ENCODE measurements around the gene GPR173.

The GPR173 gene

GRCh38 chrX:53071604-53072417 is 23.2 kb downstream of the GPR173 start:
- peak; percentile 73 for DNase-seq

DNA sequence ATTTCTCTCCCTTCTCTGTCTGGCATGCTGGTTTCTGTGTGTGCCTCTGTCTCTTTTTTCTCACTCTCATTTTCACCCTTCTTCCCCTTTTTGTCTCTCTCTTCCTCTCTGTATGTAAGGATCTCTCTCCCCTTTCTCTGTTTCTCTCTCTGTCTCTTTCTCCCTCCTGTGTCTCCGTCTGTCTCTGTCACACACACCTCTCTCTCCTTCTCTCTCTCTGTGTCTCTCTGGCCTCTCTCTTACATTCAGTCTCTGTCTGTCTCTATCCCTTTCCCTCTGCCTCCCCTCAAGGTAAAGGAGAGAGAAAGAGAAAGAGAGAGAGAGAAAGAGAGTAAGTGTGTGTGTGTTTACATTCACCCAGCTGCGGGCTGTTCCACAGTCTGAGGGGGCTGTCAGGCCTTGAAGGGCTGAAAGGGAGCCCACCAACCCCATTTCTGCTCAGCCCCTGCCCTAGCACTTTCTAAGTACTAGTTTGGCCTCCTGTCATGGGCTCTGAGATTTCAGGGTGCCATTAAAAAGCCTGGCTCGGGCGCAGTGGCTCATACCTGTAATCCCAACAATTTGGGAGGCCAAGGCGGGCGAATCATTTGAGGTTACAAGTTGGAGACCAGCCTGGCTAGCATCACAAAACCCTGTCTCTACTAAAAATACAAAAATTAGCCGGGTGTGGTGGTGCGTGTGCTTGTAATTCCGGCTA is 24.0 kb downstream of the GPR173 start:
- no peak for DNase-seq

DNA sequence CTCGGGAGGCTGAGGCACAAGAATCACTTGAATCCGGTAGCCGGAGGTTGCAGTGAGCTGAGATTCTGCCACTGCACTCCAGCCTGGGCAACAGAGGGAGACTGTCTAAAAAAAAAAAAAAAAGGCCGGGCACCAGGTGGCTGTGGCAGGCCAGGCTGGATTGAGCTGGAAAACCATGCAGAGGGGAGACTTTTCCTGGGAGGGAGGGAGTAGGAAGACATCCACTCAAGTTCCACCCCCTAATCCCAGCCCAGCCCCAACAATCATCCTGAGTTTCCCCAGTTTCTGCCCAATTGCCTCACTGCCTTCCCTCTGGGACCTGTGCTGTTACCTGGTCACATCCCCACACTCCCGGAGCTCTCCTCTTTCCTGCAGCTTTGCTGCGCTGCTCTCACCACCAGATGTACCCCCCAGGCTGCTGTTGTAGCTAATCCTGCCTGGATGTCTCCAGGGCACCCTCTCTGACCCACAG is 24.6 kb downstream of the GPR173 start:
- peak; percentile 27 for DNase-seq

GRCh38 chrX:53075011-53075410 is 26.4 kb downstream of the GPR173 start:
- DNase-seq, result no peak

DNA sequence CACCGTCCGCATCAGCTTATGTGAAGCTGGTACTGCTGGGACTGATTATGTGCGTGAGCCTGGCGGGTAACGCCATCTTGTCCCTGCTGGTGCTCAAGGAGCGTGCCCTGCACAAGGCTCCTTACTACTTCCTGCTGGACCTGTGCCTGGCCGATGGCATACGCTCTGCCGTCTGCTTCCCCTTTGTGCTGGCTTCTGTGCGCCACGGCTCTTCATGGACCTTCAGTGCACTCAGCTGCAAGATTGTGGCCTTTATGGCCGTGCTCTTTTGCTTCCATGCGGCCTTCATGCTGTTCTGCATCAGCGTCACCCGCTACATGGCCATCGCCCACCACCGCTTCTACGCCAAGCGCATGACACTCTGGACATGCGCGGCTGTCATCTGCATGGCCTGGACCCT is 28.1 kb downstream of the GPR173 start:
- DNase-seq, result no peak

DNA sequence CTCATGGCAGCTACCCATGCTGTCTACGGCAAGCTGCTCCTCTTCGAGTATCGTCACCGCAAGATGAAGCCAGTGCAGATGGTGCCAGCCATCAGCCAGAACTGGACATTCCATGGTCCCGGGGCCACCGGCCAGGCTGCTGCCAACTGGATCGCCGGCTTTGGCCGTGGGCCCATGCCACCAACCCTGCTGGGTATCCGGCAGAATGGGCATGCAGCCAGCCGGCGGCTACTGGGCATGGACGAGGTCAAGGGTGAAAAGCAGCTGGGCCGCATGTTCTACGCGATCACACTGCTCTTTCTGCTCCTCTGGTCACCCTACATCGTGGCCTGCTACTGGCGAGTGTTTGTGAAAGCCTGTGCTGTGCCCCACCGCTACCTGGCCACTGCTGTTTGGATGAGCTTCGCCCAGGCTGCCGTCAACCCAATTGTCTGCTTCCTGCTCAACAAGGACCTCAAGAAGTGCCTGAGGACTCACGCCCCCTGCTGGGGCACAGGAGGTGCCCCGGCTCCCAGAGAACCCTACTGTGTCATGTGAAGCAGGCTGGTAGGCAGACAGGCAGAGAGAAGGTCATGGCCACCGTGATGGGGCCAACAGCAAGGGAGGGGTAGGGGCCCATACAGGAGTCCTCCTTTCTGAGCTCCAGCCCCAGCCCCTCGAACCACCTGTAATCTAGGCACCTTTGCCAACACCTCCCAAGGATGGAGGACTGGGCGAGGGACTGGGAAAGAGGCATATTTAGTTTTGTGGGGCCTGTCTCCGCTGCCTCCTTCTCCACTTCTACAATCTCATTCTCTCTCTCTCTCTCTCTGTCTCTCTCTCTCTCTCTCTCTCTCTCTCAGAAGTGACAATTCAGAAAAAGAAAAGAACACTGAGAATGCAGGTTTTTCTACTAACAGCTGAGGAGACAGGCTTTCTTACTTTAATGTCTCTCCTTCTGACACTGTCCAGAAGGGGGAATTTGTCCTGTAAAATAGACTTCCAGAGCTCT is 28.9 kb downstream of the GPR173 start:
- DNase-seq, result no peak

DNA sequence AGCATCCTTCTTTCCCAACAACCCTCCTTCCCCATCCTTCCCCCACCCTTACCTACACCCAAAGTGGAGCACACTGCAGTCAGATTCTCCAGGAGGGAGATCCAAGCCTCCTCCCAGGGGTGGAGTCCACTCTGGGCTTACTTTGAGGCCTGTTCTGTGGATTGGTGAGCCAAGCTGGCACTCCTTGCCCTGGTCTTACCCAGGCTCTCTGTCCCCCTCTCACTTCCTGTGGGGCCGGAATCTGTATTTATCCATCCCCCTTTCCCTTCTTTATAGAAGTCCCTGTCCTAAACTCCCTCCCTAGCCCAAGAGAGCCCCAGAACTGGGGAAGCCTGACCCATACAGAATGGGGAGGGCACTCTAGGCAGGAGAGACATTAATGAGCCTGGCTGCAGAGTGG is 30.4 kb downstream of the GPR173 start:
- no peak for DNase-seq

- no peak for DNase-seq
Observed at GRCh38 chrX:53080628-53081580, 32.3 kb downstream of the GPR173 start.

DNA sequence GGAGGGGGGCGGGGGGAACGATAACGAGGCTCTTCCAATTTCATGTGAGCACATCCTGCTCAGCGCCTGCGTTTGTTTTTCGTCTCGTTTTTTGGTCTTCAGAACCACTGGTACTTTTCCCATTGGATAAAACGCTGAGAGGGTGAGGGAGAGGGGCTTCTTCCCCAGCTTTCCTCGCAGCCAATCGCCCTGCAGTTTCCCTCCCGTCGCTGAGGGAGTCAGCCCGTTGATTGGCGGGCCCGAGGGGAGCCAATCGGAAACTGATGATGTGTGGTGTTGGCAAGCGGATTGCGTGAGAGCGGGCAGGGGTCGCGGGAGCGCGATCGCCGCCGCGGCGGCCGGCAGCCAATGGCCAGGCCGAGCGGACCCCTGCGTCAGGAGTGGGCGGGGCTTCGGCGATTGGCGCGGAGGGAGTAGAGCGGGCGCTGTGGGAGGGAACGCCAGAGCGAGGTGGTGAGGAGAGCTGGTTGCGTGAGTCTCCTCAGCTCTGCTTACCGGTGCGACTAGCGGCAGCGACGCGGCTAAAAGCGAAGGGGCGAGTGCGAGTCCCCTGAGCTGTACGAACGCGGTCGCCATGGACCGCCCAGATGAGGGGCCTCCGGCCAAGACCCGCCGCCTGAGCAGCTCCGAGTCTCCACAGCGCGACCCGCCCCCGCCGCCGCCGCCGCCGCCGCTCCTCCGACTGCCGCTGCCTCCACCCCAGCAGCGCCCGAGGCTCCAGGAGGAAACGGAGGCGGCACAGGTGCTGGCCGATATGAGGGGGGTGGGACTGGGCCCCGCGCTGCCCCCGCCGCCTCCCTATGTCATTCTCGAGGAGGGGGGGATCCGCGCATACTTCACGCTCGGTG is 33.6 kb downstream of the GPR173 start, which contains the start of gene TSPYL2:
TSPYL2 (plus strand) TSS at position 443 of the 848 bp plus-strand sequence; CDS start at position 575, 132 bp downstream.
- DNase-seq, result peak; percentile 94

- no peak for DNase-seq
Observed at GRCh38 chrX:53082773-53083616, 34.4 kb downstream of the GPR173 start.

- DNase-seq, result no peak
Observed at GRCh38 chrX:53084043-53084570, 35.5 kb downstream of the GPR173 start.

DNA sequence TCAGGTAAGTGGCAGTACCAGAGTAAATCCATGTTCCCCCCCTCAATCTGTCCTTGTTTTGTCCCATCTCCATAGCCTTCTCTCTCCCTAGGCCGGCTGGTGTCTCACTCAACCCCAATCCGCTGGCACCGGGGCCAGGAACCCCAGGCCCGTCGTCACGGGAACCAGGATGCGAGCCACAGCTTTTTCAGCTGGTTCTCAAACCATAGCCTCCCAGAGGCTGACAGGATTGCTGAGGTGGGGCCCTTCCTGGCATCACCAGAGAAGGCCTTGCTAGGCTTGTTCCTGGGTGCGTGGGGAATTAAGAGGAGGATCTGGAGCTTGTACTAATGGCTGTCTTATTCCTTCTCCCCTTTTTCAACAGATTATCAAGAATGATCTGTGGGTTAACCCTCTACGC is 36.3 kb downstream of the GPR173 start:
- no peak for DNase-seq

- no peak for DNase-seq
Observed at GRCh38 chrX:53085661-53086229, 37.2 kb downstream of the GPR173 start.

DNA sequence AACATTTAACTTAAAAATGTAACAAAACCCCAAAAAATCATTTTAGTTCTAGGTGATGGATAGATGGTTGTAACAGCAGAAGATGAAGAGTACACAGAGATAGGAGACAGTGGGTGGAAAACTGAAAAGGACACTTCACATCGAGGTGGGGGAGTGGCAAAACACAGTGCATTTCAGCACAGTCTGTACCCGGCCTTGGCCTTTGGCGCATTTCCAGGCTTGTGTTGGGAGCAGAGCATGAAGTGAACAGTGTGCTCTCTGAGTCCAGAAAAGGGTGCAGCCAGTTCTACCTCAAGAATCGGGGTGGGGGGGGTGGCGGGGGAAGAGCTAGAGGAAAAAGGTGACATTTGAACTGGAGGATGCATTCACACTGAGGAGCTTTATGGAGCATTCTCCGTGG is 37.9 kb downstream of the GPR173 start:
- no peak for DNase-seq

DNA sequence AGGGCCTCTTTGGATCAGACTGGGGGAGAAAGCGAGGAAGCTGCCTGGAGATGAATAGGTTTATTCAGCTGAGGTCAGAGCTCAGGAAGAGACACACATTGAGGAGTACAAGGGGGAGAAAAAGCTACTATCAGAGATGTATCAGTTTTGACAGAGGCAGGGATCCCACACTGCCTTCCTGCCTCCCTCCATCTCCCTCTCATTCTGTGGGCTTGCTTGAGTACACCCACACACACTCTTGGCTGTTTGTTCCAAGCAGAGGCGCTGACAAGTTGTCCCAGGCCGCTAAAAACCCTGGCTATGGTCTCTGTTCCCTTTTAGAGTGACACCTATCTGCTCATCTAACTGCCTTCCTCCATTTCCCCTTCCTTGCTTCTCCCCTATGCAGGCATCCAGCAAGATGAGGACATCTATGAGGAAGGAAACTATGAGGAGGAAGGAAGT is 38.8 kb downstream of the GPR173 start:
- no peak for DNase-seq

DNA sequence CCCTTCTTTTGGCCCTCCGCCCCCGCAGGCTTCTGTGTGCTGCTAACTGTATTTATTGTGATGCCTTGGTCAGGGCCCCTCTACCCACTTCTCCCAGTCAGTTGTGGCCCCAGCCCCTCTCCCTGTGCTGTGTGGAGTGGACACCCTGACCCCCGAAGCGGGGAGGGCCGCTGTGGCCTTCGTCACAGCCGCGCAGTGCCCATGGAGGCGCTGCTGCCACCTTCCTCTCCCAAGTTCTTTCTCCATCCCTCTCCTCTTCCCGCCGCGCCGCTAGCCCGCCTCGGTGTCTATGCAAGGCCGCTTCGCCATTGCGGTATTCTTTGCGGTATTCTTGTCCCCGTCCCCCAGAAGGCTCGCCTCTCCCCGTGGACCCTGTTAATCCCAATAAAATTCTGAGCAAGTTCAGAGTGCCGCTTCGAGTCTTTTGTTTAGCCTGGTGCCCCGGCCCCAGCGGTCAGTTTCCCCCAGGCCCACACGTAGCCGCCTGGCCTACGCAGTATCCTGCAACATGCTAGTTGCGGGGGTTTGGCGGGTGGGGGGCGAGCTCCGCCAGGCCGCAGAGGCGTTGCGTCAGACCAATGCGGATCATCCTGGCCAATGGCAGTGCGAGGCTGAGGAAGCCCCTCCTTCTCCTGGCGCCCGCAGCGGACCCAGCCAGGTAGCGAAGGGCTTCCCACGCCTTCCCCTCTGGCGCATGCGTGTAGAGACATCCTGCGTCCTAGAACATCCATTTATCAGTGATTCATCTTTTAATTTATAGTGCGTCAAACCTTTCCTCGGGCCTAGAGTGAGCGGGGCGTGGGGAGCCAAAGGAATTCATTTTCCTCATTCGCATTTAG is 39.8 kb downstream of the GPR173 start:
- DNase-seq, result no peak

- DNase-seq, result peak; percentile 17
Observed at GRCh38 chrX:53089224-53089842, 40.7 kb downstream of the GPR173 start.

- no peak for DNase-seq
Observed at GRCh38 chrX:53089925-53090324, 41.3 kb downstream of the GPR173 start.

Measured in NCI-H1694 (cell line).